GM23338 (cell line): ENCODE results near the gene COL9A3. TPM values are rescaled to one million over a fixed set of nuclear protein-coding genes. Genes with fewer than 3 reads are reported as not detected.

Experiments
- ATAC-seq: fragments of 200-7000 bp; cut with Tn5 transposase; 3 replicates; pipeline ENCODE4 v1.9.1; 2020
- DNase-seq: peaks from one replicate; pipeline ENCODE4 v3.0.0-alpha.2; 2015; ENCODE audit warnings: low spot score
- H2AFZ ChIP-seq: fragments of 200-600 bp; sonication (generic); 2 replicates; pipeline ENCODE4 v1.8.0; 2016; ENCODE audit warnings: antibody characterized with exemption, mild to moderate bottlenecking, moderate library complexity
- H3F3A ChIP-seq: fragments of 200-600 bp; sonication (generic); replicated peaks from 2 replicates; pipeline ENCODE4 v1.8.0; 2017; ENCODE audit warnings: antibody characterized with exemption, mixed run types, low read depth
- H3K27ac ChIP-seq: fragments of 200-600 bp; sonication (generic); 2 replicates; pipeline ENCODE4 v1.6.1; 2016; ENCODE audit warnings: low read depth
- H3K27me3 ChIP-seq: fragments of 200-600 bp; sonication (generic); 2 replicates; pipeline ENCODE4 v1.8.0; 2016; ENCODE audit warnings: mild to moderate bottlenecking, mixed run types, moderate library complexity; ENCODE audit not compliant: insufficient read depth
- H3K36me3 ChIP-seq: fragments of 200-600 bp; sonication (generic); 2 replicates; pipeline ENCODE4 v1.8.0; 2016; ENCODE audit warnings: mild to moderate bottlenecking; ENCODE audit not compliant: insufficient read depth
- H3K4me1 ChIP-seq: fragments of 200-600 bp; sonication (generic); 2 replicates; pipeline ENCODE4 v1.8.0; 2016; ENCODE audit warnings: mild to moderate bottlenecking, moderate library complexity; ENCODE audit not compliant: insufficient read depth
- H3K4me2 ChIP-seq: fragments of 200-600 bp; sonication (generic); 2 replicates; pipeline ENCODE4 v1.7.1; 2017; ENCODE audit warnings: mixed run types
- H3K4me3 ChIP-seq: fragments of 200-600 bp; sonication (generic); 2 replicates; pipeline ENCODE4 v1.6.1; 2016; ENCODE audit warnings: mixed run types
- H3K79me2 ChIP-seq: fragments of 200-600 bp; sonication (generic); replicated peaks from 2 replicates; pipeline ENCODE4 v1.8.0; 2017; ENCODE audit warnings: mild to moderate bottlenecking; ENCODE audit not compliant: insufficient read depth
- H3K9me2 ChIP-seq: fragments of 200-600 bp; sonication (generic); 2 replicates; pipeline ENCODE4 v1.8.0; 2017; ENCODE audit not compliant: insufficient read depth
- H4K20me1 ChIP-seq: fragments of 200-600 bp; sonication (generic); replicated peaks from 2 replicates; pipeline ENCODE4 v1.8.0; 2017; ENCODE audit warnings: mild to moderate bottlenecking; ENCODE audit not compliant: insufficient read depth
- H3K27ac Mint-ChIP-seq: 2 replicates; pipeline ENCODE4 v1.8.0; 2020; ENCODE audit warnings: inconsistent platforms, mild to moderate bottlenecking, moderate library complexity, mixed read lengths
- H3K27me3 Mint-ChIP-seq: 3 replicates; pipeline ENCODE4 v1.8.0; 2022; ENCODE audit warnings: low read depth, mild to moderate bottlenecking, moderate library complexity, mixed read lengths, inconsistent platforms; ENCODE audit not compliant: insufficient read depth, poor library complexity
- H3K36me3 Mint-ChIP-seq: 3 replicates; pipeline ENCODE4 v1.8.0; 2021; ENCODE audit warnings: low read depth, mild to moderate bottlenecking, inconsistent platforms, moderate library complexity, mixed read lengths
- H3K4me1 Mint-ChIP-seq: 3 replicates; pipeline ENCODE4 v1.8.0; 2020; ENCODE audit warnings: mild to moderate bottlenecking, inconsistent platforms, mixed read lengths
- H3K4me3 Mint-ChIP-seq: 3 replicates; pipeline ENCODE4 v1.8.0; 2021; ENCODE audit warnings: moderate library complexity, mild to moderate bottlenecking, inconsistent platforms, mixed read lengths
- H3K9me3 Mint-ChIP-seq: 3 replicates; pipeline ENCODE4 v1.8.0; 2020; ENCODE audit warnings: moderate library complexity, mild to moderate bottlenecking, inconsistent platforms, mixed read lengths
- CREB1 ChIP-seq: fragments of 250-450 bp; sonication (Bioruptor Pico); IDR thresholded peaks from 2 replicates; pipeline ENCODE4 v1.5.0; 2020; ENCODE audit warnings: low read depth, mild to moderate bottlenecking, moderate library complexity
- EZH2 ChIP-seq: fragments of 200-600 bp; sonication (generic); IDR thresholded peaks from one replicate; pipeline ENCODE4 v1.8.0; 2017; ENCODE audit warnings: antibody characterized with exemption, mild to moderate bottlenecking, low read depth; ENCODE audit not compliant: unreplicated experiment
- EZH2phosphoT487 ChIP-seq: fragments of 200-600 bp; sonication (generic); IDR thresholded peaks from one replicate; pipeline ENCODE4 v1.8.1; 2018; ENCODE audit warnings: antibody characterized with exemption; ENCODE audit not compliant: unreplicated experiment
- JUNB ChIP-seq: IDR thresholded peaks from one replicate; pipeline ENCODE4 v1.6.1; 2016; ENCODE audit warnings: antibody characterized with exemption; ENCODE audit not compliant: unreplicated experiment
- POLR2AphosphoS5 ChIP-seq: IDR thresholded peaks from 2 replicates; pipeline ENCODE4 v1.6.1; 2016; ENCODE audit warnings: antibody characterized with exemption, low read depth
- ZNF114 ChIP-seq: fragments of 250-450 bp; sonication (Bioruptor Pico); IDR thresholded peaks from 2 replicates; pipeline ENCODE4 v1.5.0; 2020; ENCODE audit warnings: mild to moderate bottlenecking, moderate library complexity
- ZNF331 ChIP-seq: fragments of 250-450 bp; sonication (Bioruptor Pico); IDR thresholded peaks from 2 replicates; pipeline ENCODE4 v1.5.0; 2020; ENCODE audit warnings: low read depth, mild to moderate bottlenecking, moderate library complexity
- long read RNA-seq: library from polyadenylated mRNA; unstranded; transcript quantifications from one replicate; pipeline ENCODE4 v2.0.0, GENCODE V29; 2020; ENCODE audit not compliant: unreplicated experiment
- polyA plus RNA-seq: library from polyadenylated mRNA; unstranded; fragments of >200 nt; fragmentation: Nextera tagmentation; extraction: Ambion mirVana; gene quantifications from 2 replicates; pipeline ENCODE4 v1.2.1, GENCODE V29; 2016
- total RNA-seq: library from RNA; depleted of rRNA; stranded (reverse); fragments of >200 nt; shearing (Covaris generic); gene quantifications from 2 replicates; pipeline ENCODE4 v1.2.3, GENCODE V29; 2014; rRNA removed
- TF ChIP-seq, protein P1 (sequence below), 2 experiments: fragments of 200-600 bp in 1 of 2; sonication (generic) in 1 of 2; conservative IDR thresholded peaks; 2 replicates each; pipeline versions ENCODE4 v1.5.1 to v1.6.1; 2016 to 2017; ENCODE audit warnings: antibody characterized with exemption in 2 of 2, low read depth in 2 of 2, mild to moderate bottlenecking in 2 of 2, moderate library complexity in 1 of 2
- TF ChIP-seq, protein P2 (sequence below): IDR thresholded peaks from 2 replicates; pipeline ENCODE4 v1.6.1; 2016; ENCODE audit warnings: antibody characterized with exemption
- TF ChIP-seq, protein P3 (sequence below): fragments of 250-450 bp; sonication (Bioruptor Pico); IDR thresholded peaks from 2 replicates; pipeline ENCODE4 v1.5.0; 2020; ENCODE audit warnings: mild to moderate bottlenecking, moderate library complexity

COL9A3 gene
- 110 and 113 TPM in 2 replicates for total RNA-seq
- polyA plus RNA-seq = 74.9 and 79.4 TPM in 2 replicates
- long read RNA-seq, transcript COL9A3-215 (32 exons, 2,497 nt) = major isoform, 6 of 13 reads
- long read RNA-seq, partial matches to known transcripts = 2 of 13 reads
- long read RNA-seq, other reads (novel, unspliced or antisense) = 4 of 13 reads

DNA sequence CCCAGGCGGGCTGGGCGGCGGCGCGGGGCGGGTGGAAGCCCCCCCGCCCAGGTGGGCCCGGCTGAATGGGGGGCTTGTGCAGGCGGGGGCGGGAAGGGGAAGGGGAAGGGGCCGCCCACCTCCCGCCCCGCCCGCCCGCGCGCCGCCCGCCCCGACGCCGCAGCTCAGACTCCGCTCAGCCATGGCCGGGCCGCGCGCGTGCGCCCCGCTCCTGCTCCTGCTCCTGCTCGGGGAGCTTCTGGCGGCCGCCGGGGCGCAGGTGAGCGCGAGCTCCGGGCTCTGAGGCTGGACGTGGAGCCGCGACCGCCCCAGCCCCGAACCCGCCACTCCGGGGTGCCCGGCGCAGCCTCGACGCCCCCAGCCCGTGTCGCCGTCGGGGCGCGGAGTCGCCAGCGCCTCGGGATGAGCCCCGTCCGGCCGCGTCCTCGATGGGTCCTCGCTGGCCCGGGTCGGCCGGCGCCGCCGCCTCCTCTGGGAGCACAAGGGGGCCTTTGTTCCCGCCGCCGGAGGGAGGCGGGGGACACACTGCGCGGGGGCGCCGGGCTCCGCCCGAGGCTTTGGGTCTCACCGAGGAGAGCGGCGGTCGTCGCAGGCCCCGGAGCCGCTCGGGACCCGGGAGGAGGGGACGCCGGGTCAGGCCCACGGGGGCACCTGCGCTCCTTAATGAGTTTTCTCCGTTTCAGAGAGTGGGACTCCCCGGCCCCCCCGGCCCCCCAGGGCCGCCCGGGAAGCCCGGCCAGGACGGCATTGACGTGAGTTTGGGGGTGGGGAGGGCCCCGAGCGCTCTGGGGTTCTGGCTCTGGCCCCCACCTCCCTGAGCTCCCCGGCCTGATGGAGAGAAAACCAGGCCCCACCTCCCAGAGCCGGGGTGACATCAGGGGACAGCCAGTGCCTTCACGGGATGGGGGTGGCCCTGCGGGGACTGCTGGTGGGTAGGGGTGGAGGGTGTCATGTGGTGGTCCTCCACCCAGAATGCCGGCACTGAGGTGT is at the start of gene COL9A3:
Gene COL9A3, plus strand, starts transcription at position 167 of the 990 bp plus-strand sequence. Its CDS starts 15 bp downstream, at position 182.
- H3K4me2 ChIP-seq = peak within 1 kb of the TSS; percentile 90
- Mint-ChIP-seq H3K4me1 (peaks cover 16% of the 10 kb centered on the region), H3K27ac (no peak within 1 kb of the TSS), H3K4me3 (peak within 1 kb of the TSS; percentile 71), H3K27me3 (peaks cover 17% of the 10 kb centered on the region), H3K36me3 (no peaks in the 10 kb centered on the region), H3K9me3 (no peaks in the 10 kb centered on the region)
- H4K20me1 ChIP-seq = no peaks in the 10 kb centered on the region; the same call in 1 of the 2 replicates
- peaks cover 10% of the 10 kb centered on the region; the same call in 1 of the 2 replicates for H3K4me1 ChIP-seq
- no peak for TF ChIP-seq JUNB
- no peak for TF ChIP-seq EZH2phosphoT487
- peak; percentile 53 for TF ChIP-seq POLR2AphosphoS5
- no peak for TF ChIP-seq CREB1 (CRISPR knock-in tag)
- TF ChIP-seq ZNF114 (CRISPR knock-in tag) = no peak
- no peak for TF ChIP-seq ZNF331 (CRISPR knock-in tag)
- TF ChIP-seq, protein P1, sequence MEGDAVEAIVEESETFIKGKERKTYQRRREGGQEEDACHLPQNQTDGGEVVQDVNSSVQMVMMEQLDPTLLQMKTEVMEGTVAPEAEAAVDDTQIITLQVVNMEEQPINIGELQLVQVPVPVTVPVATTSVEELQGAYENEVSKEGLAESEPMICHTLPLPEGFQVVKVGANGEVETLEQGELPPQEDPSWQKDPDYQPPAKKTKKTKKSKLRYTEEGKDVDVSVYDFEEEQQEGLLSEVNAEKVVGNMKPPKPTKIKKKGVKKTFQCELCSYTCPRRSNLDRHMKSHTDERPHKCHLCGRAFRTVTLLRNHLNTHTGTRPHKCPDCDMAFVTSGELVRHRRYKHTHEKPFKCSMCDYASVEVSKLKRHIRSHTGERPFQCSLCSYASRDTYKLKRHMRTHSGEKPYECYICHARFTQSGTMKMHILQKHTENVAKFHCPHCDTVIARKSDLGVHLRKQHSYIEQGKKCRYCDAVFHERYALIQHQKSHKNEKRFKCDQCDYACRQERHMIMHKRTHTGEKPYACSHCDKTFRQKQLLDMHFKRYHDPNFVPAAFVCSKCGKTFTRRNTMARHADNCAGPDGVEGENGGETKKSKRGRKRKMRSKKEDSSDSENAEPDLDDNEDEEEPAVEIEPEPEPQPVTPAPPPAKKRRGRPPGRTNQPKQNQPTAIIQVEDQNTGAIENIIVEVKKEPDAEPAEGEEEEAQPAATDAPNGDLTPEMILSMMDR (conservative IDR thresholded peaks at IDR 0.05; ENCODE audit: low read depth in 2 of 2) = no peak
- TF ChIP-seq, protein P2, sequence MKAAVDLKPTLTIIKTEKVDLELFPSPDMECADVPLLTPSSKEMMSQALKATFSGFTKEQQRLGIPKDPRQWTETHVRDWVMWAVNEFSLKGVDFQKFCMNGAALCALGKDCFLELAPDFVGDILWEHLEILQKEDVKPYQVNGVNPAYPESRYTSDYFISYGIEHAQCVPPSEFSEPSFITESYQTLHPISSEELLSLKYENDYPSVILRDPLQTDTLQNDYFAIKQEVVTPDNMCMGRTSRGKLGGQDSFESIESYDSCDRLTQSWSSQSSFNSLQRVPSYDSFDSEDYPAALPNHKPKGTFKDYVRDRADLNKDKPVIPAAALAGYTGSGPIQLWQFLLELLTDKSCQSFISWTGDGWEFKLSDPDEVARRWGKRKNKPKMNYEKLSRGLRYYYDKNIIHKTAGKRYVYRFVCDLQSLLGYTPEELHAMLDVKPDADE = no peak
- H3F3A ChIP-seq = 0 out of 2 replicates have a peak, but pooled peaks cover 4% of the 10 kb centered on the region
- ATAC-seq = peak; percentile 15
- DNase-seq = peak; percentile 69
- H3K9me2 ChIP-seq = no peaks in the 10 kb centered on the region
- H3K36me3 ChIP-seq = no peaks in the 10 kb centered on the region
- peak within 1 kb of the TSS; percentile 70 for H3K4me3 ChIP-seq
- H3K79me2 ChIP-seq = peaks cover 8% of the 10 kb centered on the region; the same call in 1 of the 2 replicates
- H3K27ac ChIP-seq = no peak within 1 kb of the TSS; the same call in 1 of the 2 replicates
- H2AFZ ChIP-seq = peak within 1 kb of the TSS; percentile 74
- peaks cover 7% of the 10 kb centered on the region; the same call in 1 of the 2 replicates for H3K27me3 ChIP-seq

GRCh38 chr20:62768234-62768546 is 48.7 kb upstream of the COL9A3 start:
- Histone ChIP-seq H3K36me3 (no peaks in the 10 kb centered on the region), H3K4me2 (no peak overlapping the region), H3K27me3 (no peaks in the 10 kb centered on the region), H3K27ac (no peak overlapping the region), H4K20me1 (no peaks in the 10 kb centered on the region), H3K79me2 (no peaks in the 10 kb centered on the region), H3K9me2 (no peaks in the 10 kb centered on the region), H3F3A (0 out of 2 replicates have a peak, but pooled peaks cover 2% of the 10 kb centered on the region), H3K4me1 (no peaks in the 10 kb centered on the region; the same call in 1 of the 2 replicates), H2AFZ (no peak overlapping the region), H3K4me3 (no peak overlapping the region)
- Mint-ChIP-seq H3K36me3 (no peaks in the 10 kb centered on the region), H3K9me3 (no peaks in the 10 kb centered on the region), H3K4me3 (no peak overlapping the region), H3K4me1 (peaks cover 16% of the 10 kb centered on the region), H3K27me3 (peaks cover 6% of the 10 kb centered on the region), H3K27ac (no peak overlapping the region)
- ATAC-seq (no peak), DNase-seq (no peak)
- TF ChIP-seq CREB1 (CRISPR knock-in tag) (no peak), EZH2 (no peak), EZH2phosphoT487 (no peak)
- TF ChIP-seq, protein P3, sequence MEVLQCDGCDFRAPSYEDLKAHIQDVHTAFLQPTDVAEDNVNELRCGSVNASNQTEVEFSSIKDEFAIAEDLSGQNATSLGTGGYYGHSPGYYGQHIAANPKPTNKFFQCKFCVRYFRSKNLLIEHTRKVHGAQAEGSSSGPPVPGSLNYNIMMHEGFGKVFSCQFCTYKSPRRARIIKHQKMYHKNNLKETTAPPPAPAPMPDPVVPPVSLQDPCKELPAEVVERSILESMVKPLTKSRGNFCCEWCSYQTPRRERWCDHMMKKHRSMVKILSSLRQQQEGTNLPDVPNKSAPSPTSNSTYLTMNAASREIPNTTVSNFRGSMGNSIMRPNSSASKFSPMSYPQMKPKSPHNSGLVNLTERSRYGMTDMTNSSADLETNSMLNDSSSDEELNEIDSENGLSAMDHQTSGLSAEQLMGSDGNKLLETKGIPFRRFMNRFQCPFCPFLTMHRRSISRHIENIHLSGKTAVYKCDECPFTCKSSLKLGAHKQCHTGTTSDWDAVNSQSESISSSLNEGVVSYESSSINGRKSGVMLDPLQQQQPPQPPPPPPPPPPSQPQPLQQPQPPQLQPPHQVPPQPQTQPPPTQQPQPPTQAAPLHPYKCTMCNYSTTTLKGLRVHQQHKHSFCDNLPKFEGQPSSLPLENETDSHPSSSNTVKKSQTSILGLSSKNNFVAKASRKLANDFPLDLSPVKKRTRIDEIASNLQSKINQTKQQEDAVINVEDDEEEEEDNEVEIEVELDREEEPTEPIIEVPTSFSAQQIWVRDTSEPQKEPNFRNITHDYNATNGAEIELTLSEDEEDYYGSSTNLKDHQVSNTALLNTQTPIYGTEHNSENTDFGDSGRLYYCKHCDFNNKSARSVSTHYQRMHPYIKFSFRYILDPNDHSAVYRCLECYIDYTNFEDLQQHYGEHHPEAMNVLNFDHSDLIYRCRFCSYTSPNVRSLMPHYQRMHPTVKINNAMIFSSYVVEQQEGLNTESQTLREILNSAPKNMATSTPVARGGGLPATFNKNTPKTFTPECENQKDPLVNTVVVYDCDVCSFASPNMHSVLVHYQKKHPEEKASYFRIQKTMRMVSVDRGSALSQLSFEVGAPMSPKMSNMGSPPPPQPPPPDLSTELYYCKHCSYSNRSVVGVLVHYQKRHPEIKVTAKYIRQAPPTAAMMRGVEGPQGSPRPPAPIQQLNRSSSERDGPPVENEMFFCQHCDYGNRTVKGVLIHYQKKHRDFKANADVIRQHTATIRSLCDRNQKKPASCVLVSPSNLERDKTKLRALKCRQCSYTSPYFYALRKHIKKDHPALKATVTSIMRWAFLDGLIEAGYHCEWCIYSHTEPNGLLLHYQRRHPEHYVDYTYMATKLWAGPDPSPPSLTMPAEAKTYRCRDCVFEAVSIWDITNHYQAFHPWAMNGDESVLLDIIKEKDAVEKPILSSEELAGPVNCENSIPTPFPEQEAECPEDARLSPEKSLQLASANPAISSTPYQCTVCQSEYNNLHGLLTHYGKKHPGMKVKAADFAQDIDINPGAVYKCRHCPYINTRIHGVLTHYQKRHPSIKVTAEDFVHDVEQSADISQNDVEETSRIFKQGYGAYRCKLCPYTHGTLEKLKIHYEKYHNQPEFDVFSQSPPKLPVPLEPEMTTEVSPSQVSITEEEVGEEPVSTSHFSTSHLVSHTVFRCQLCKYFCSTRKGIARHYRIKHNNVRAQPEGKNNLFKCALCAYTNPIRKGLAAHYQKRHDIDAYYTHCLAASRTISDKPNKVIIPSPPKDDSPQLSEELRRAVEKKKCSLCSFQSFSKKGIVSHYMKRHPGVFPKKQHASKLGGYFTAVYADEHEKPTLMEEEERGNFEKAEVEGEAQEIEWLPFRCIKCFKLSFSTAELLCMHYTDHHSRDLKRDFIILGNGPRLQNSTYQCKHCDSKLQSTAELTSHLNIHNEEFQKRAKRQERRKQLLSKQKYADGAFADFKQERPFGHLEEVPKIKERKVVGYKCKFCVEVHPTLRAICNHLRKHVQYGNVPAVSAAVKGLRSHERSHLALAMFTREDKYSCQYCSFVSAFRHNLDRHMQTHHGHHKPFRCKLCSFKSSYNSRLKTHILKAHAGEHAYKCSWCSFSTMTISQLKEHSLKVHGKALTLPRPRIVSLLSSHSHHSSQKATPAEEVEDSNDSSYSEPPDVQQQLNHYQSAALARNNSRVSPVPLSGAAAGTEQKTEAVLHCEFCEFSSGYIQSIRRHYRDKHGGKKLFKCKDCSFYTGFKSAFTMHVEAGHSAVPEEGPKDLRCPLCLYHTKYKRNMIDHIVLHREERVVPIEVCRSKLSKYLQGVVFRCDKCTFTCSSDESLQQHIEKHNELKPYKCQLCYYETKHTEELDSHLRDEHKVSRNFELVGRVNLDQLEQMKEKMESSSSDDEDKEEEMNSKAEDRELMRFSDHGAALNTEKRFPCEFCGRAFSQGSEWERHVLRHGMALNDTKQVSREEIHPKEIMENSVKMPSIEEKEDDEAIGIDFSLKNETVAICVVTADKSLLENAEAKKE (CRISPR knock-in tag) = no peak
